Fibroblast of lung (primary cell): ENCODE measurements around the gene CPN2. TPM values are rescaled to one million over a fixed set of nuclear protein-coding genes. Genes with fewer than 3 reads are reported as not detected.

ENCODE experiments used
- DNase-seq, 2 donors: peaks; one replicate each; pipeline versions ENCODE4 v3.0.0 to v3.0.0-alpha.2; 2010; ENCODE audit warnings: low read depth in 2 of 2
- H2AFZ ChIP-seq: 2 replicates; pipeline ENCODE4 v1.5.1; 2012; ENCODE audit warnings: low read length, control low read depth, inconsistent platforms
- H3K27ac ChIP-seq: 2 replicates; pipeline ENCODE4 v1.5.1; 2011; ENCODE audit warnings: low read length, control low read depth; ENCODE audit not compliant: insufficient read depth
- H3K27me3 ChIP-seq: 2 replicates; pipeline ENCODE4 v1.5.1; 2011; ENCODE audit warnings: mild to moderate bottlenecking, low read length; ENCODE audit not compliant: control insufficient read depth, insufficient read depth
- H3K36me3 ChIP-seq: 2 replicates; pipeline ENCODE4 v1.5.1; 2011; ENCODE audit warnings: low read length; ENCODE audit not compliant: control insufficient read depth, insufficient read depth
- H3K4me1 ChIP-seq: 2 replicates; pipeline ENCODE4 v1.5.1; 2011; ENCODE audit warnings: low read length; ENCODE audit not compliant: control insufficient read depth, insufficient read depth; ENCODE audit errors: extremely low read depth
- H3K4me2 ChIP-seq: 2 replicates; pipeline ENCODE4 v1.5.1; 2011; ENCODE audit warnings: low read length, control low read depth; ENCODE audit not compliant: insufficient read depth; ENCODE audit errors: extremely low read depth
- H3K4me3 ChIP-seq, 4 experiments: fragments of 200-600 bp in 1 of 4; sonication (generic) in 1 of 4; replicated peaks in 1 of 4; 2 replicates each; pipeline ENCODE4 v1.5.1; 2011 to 2016; ENCODE audit warnings: low read length in 4 of 4, low read depth in 3 of 4, mild to moderate bottlenecking in 3 of 4, control low read depth in 2 of 4, inconsistent platforms in 1 of 4, mixed read lengths in 1 of 4; ENCODE audit not compliant: insufficient read depth in 1 of 4; ENCODE audit errors: control extremely low read depth in 1 of 4
- H3K79me2 ChIP-seq: 2 replicates; pipeline ENCODE4 v1.5.1; 2012; ENCODE audit warnings: mild to moderate bottlenecking, low read length, inconsistent platforms; ENCODE audit not compliant: control insufficient read depth, insufficient read depth
- H3K9ac ChIP-seq: 2 replicates; pipeline ENCODE4 v1.5.1; 2011; ENCODE audit warnings: mild to moderate bottlenecking, low read length, control low read depth; ENCODE audit not compliant: insufficient read depth
- H3K9me3 ChIP-seq: 2 replicates; pipeline ENCODE4 v1.5.1; 2012; ENCODE audit warnings: low read depth, low read length; ENCODE audit not compliant: control insufficient read depth, insufficient read depth
- H4K20me1 ChIP-seq: 2 replicates; pipeline ENCODE4 v1.5.1; 2011; ENCODE audit warnings: low read length; ENCODE audit not compliant: control insufficient read depth, insufficient read depth; ENCODE audit errors: extremely low read depth
- CTCF ChIP-seq, 2 donors: IDR thresholded peaks in 1 of 2; conservative IDR thresholded peaks in 1 of 2; 1 replicate in 1 of 2; 2 replicates in 1 of 2; pipeline ENCODE4 v1.5.1; 2011 to 2012; ENCODE audit warnings: low read length in 2 of 2, control low read depth in 1 of 2, inconsistent platforms in 1 of 2, low read depth in 1 of 2, mild to moderate bottlenecking in 1 of 2
- EZH2 ChIP-seq: IDR thresholded peaks from 2 replicates; pipeline ENCODE4 v1.5.1; 2012; ENCODE audit warnings: low read length, control low read depth, mild to moderate bottlenecking; ENCODE audit errors: missing control alignments
- polyA plus RNA-seq, 2 donors: library from polyadenylated mRNA; depleted of rRNA in 1 of 2; stranded (reverse) in 1 of 2; unstranded in 1 of 2; fragments of >200 nt; gene quantifications; 2 replicates each; pipeline ENCODE4 v1.2.1, GENCODE V29; 2011 to 2012; ENCODE audit warnings: missing spikeins in 1 of 2
- total RNA-seq: library from RNA; depleted of rRNA; stranded (reverse); fragments of >200 nt; gene quantifications from 2 replicates; pipeline ENCODE4 v1.2.1, GENCODE V29; 2014

The CPN2 gene
- total and polyA plus RNA-seq, 2 donors (not counting 1 experiment from before 2014, with no cell fraction given), result not detected

GRCh38 chr3:194326192-194326967, 24.7 kb downstream of the CPN2 start:
- TF ChIP-seq EZH2 (no peak), CTCF (conservative IDR thresholded peaks at IDR 0.05 in 1 of 2, IDR thresholded peaks at IDR 0.05 in 1 of 2; ENCODE audit: low read depth in 1 of 2, low read length in 2 of 2) (no peak)
- DNase-seq, result peak; percentile 54 to 55

GRCh38 chr3:194325424-194326153, 25.5 kb downstream of the CPN2 start:
- Histone ChIP-seq H3K36me3 (no peaks in the 10 kb centered on the region), H3K9me3 (no peaks in the 10 kb centered on the region), H3K9ac (no peak overlapping the region), H4K20me1 (no peaks in the 10 kb centered on the region), H3K27me3 (peaks cover 3% of the 10 kb centered on the region), H3K27ac (no peak overlapping the region), H3K79me2 (no peaks in the 10 kb centered on the region), H3K4me2 (no peak overlapping the region), H3K4me3 (no peak overlapping the region), H3K4me1 (peaks cover 10% of the 10 kb centered on the region), H2AFZ (no peak overlapping the region)
- no peak for DNase-seq
- TF ChIP-seq CTCF (conservative IDR thresholded peaks at IDR 0.05 in 1 of 2, IDR thresholded peaks at IDR 0.05 in 1 of 2; ENCODE audit: low read depth in 1 of 2, low read length in 2 of 2) (no peak), EZH2 (no peak)

More at GRCh38 chr3:194326192-194326967, 24.7 kb downstream of the CPN2 start:
- Histone ChIP-seq H2AFZ (no peak overlapping the region), H3K27ac (no peak overlapping the region), H3K4me2 (no peak overlapping the region), H3K36me3 (no peaks in the 10 kb centered on the region), H3K4me3 (no peak overlapping the region), H3K4me1 (peaks cover 13% of the 10 kb centered on the region), H3K27me3 (no peaks in the 10 kb centered on the region), H4K20me1 (no peaks in the 10 kb centered on the region), H3K79me2 (no peaks in the 10 kb centered on the region), H3K9me3 (no peaks in the 10 kb centered on the region), H3K9ac (no peak overlapping the region)

- no peaks in the 10 kb centered on the region for H3K36me3 ChIP-seq
- no peak overlapping the region for H3K4me3 ChIP-seq
- peaks cover 7% of the 10 kb centered on the region for H3K4me1 ChIP-seq
- peaks cover 9% of the 10 kb centered on the region for H3K27me3 ChIP-seq
- no peak for DNase-seq
- H3K9ac ChIP-seq, result no peak overlapping the region
- no peak for TF ChIP-seq EZH2
- TF ChIP-seq CTCF (conservative IDR thresholded peaks at IDR 0.05 in 1 of 2, IDR thresholded peaks at IDR 0.05 in 1 of 2; ENCODE audit: low read depth in 1 of 2, low read length in 2 of 2), result no peak
- no peak overlapping the region for H3K27ac ChIP-seq
- H3K4me2 ChIP-seq, result no peak overlapping the region
- H2AFZ ChIP-seq, result no peak overlapping the region
- no peaks in the 10 kb centered on the region for H4K20me1 ChIP-seq
- H3K79me2 ChIP-seq, result no peaks in the 10 kb centered on the region
- H3K9me3 ChIP-seq, result no peaks in the 10 kb centered on the region
Measured at GRCh38 chr3:194324823-194325327, 26.3 kb downstream of the CPN2 start.
